Cortex of kidney (tissue), 1 donor: ENCODE measurements around the gene HLA-B.
"Not testable (repeated sequence)": the region's sequence is repeated elsewhere in the genome, so short reads cannot be mapped to it uniquely, and the experiment has no call there.

Experiments used
- DNase-seq: peaks from one replicate; lab custom pipeline; 2025; lab: John Stamatoyannopoulos, UW

The HLA-B gene

DNA sequence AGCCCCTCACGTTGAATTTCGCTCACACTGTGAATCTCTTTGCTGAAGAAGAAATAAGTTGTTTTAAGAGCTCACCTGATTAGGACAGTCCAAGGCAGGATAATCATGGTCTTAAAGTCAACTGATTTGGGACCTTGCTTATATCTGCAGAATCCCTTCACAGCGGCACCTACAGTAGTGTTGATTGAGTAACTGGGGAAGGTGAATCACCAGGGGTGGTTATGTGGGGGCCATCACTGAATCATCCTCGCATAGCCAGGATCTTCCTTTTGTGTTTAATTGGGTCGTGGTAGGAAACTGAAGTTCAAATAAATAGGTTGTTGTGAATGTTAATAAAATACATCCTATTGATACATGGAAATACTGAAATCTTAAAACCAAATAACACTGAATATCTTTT lies 26.2 kb upstream of the HLA-B start:
- no peak for DNase-seq

DNA sequence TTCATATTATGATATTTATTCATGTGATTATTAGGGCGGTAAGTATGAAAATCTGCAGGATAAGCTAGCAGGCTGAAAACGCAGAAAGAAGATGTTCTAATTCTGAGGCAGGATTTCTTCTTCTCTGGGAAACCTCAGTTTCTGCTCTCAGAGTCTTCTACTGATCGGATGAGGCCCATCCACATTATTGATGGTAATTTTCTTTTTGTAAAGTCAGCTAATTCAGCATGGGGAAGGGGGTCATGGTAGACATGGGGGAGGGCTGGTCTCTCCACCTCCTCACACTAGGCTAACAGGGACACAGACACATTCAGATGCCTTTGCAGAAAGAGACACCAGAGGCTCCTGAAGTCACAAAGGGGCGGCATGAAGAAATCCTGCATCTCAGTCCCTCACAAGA lies 24.7 kb upstream of the HLA-B start:
- no peak for DNase-seq

DNA sequence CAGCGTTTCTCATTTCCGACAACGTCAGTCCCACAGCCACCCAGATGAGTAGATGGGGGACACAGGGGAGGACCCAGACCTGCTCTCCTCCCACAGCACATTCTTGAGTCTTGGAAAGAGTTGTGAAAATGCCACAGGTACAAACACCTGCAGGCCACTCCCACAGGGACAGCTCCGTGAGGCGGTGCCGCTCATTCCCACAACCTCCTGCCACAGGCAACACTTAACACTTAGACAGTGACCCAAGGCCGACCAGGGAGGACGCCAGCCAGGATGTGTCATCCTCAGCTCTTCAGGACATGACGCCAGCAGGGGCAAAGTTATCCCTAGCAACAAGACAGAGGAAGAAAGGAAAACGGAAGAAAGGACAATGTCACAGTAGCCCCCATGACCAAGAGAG lies 22.9 kb upstream of the HLA-B start:
- no peak for DNase-seq

DNA sequence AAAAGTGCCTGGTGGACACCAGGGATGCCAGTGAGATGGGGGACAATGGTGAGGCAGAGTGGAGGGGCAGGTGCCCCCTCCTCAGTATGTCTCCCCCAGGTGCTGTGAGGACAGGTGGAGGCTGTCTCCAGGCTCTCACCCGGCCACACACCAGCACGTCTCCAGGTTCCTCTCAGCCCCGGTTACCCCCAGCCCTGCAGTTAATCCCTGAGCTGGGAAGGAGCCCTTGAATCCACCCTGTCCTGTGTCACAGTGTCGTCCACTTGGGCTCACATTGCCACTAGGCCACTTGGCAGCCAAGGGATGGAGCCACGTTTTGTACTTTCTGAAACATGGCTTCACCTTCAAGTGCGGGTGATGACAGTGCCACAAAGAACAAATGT lies 21.7 kb upstream of the HLA-B start:
- DNase-seq, result no peak

DNA sequence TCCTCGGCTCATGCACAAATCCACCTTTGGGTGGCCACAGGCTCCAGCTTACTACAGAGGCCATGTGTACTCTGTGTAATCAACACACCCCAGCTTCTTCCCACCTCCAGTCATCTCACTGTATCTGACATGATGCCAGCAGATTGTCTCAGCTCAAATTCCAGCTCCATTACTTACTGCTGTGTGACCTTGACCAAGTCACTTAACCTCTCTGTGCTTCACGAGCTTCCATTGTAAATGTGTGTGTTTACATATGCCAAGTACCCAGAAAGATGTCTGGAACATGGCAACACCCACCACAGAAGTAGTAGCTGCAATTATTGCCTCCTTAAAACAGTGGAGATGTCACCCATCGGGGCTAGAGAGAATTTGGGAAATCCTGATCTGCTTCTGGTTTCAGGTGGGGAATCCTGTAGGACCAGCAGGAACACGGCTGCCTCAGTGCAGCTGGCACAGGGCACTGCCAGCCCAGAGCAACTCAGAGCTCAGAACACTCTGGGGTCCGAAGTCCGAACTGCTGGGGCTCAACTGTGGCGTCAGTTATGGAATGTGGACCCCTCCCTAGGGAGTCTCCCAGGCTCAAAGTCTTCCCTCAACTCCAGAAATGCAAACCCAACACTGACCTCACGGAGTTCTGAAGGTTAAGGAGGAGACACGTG lies 21.2 kb upstream of the HLA-B start:
- no peak for DNase-seq

DNA sequence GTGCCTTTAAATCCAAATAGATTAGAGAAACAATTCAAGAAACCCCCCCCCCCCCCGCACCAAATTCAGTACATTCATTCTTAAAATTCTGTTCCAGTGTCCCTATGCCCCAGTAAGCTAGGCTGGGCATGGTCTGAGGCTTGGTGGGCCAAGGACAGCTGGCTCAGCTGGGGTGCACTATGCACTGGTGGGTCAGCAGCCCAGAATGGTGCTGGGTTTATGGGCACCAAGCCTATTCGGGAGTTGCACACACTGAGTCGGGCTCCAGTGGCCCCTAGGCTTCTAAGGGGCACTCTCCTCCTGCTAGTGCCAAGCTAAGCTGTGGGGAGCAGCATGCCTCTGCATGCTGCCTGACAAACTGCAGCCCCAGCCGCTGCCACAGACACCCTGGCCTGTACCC lies 20.1 kb upstream of the HLA-B start:
- DNase-seq, result no peak

DNA sequence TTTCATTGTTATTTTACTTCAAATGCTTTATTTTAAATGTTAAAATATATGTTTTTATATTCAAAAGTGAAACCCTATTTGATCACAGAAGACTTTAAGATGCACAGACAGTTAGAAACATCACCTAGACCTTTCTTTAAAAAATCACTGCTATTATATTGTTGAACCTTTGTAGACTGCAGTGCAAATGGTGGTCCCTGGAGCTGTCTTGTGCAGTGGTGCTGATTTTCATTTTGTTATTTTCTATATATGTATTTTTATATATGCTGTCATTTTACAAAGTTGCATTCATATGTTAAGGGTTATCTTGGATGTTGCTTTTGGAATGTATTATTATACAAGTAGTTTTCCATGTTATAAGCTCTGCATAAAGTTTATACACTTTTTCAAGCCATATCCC lies 18.7 kb upstream of the HLA-B start:
- DNase-seq, result no peak

DNA sequence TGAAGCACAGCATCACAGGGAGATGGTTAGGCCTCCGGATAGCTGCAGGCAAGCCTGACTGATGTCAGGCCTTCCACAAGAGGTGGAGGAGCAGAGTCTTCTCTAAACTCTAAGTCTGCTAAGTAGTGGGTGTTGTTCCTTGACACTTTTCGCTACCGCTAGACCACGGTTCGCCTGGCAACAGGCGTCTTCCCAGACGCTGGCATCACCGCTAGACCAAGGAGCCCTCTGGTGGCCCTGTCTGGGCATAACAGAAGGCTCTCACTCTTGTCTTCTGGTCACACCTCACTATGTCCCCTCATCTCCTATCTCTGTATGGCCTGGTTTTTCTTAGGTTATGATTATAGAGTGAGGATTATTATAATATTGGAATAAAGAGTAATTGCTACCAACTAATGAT lies 17.1 kb upstream of the HLA-B start:
- DNase-seq, result not testable (repeated sequence)

DNA sequence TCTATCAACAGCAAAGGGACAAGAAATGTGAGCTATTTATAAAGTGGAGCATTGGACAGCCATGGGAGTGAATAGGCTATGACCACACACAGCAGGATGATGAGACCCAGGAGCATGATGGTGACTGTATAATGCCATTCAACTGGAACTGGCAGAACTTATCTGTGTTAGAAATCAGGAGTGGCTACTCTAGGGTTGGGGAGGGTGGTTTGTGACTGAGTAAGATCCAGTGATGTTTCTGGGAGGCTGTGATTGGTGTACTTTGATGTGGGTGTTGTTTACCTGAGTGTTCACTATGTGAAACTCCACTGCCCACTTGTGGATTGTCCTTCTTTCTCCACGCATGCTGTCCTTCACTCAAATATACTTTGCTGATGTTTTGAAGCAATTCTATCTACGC lies 11.5 kb upstream of the HLA-B start:
- DNase-seq, result no peak

DNA sequence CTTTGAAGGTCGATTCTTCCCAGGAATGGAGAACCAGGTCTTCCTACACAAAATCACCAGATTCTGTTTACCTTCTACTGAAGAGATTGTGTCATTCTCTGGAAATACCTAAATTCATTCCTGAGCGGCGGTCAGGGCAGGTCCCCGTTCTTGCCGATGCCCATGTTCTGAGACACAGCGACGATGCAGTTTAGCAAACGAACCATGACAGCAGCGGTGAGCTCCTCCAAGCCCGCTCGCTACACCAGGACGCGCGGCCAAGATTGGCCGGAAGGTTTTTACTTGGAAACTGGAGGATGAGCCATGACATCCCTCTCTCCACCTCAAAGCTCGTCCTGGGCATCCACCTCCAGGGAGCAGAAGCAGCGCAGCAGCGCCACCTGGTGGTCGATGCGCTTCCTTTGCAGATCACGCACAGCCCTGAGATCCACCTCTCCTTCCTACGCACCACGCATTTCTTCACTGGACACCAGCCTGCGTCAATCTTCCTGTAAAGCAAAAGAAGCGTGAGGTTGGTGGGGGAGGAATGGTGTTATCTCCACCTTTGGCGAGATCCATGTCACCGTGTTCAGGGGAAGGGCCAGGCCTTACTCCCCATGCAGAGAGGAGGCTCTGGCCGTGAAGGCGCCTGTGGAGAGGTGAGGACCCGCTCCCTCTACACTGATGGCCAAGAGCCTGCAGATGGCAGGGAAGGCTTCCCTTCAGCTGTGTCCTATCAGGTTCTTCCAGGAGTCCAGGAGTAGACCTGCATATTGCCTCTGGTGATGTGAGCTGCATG lies 9.9 kb upstream of the HLA-B start:
- no peak for DNase-seq

DNA sequence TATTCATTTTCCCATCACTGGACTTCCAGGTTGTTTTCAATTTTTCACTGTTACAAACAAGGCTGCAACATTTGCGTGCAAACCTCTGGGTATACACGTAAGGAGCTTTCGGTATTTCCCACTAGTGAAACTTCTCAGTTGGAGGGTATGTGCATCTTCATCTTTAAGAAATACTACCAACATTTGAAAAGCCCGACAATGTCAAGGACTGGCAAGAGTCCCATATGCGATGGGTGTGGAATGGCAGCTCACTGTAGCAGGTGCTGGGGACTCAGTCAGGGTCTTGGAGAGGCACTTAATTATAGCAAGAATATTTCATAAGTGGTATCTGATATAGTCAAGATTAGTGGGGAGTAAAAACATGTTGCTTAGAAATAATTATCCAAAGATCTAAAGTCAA lies 8.9 kb upstream of the HLA-B start:
- no peak for DNase-seq

DNA sequence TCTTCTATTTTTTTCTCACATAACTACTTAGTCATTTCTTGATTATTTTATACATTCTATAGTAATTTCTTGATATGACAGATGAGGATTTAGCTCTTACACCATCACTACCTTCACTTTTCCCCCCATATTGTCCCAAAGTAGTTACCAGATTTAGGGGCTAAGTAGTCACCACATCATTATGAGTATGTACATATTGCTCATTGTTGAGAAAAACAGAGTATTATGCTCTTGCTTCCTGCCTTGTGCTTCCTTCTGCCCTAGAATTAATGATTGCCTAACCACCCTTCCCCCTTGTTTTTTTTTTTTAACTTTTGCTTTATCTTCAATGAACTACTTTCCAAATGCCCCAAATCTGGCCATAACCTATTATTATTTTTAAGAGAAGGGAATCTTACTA lies 6.8 kb upstream of the HLA-B start:
- DNase-seq, result no peak

DNA sequence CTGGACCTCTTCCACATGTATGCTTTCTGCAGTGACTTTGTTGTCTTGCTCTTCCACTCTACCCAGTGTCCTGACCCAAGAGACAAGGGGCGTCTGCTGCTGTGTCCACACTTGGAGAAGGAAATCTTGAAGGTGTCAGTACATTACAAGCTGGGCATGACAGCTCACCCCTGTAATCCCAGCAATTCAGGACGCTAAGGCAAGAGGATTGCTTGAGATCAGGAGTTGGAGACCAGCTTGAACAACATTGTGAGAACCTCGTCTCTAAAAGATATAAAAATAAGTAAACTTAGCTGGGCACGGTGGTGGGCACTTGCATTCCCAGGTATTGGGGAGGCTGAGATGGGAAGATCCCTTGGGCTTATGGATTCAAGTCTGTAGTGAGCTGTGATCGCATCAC lies 5.8 kb upstream of the HLA-B start:
- DNase-seq, result no peak

DNA sequence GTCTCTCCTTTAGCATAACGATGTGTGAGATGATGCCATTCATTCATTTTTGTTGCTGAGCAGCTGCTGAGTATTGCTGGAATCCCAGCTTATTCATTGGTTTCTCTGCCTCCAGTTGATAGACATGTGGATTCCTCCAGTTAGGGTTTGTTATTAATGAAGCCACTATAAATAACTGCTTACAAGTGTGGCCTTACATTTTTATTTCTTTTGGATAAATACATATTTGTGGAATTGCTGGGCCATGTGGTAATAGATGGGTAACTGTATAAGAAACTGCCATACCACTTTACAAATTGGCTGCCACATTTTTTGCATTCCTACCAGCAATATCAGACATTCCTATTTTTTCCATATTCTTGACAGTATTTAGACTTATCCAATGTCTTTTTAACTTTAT lies 2.6 kb upstream of the HLA-B start:
- DNase-seq, result no peak

DNA sequence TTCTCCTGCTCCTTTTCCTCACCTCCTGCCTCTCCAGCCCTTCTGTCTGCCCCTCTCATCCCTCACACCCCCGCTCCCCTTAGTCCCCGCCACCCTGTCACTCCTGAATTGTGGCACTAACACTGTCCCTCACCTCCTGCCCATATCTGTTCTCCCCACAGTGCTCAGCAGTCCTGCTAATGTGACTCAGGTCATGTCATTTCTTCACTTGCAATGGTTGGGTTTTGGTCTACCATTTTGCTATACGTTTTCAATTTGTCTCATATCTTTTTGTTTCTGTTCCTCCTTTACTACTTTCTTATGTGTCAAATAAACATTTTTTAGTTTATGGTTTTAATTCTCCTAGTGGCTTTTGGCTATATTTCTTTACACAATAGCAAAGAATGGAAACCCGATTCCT lies 1.3 kb upstream of the HLA-B start:
- DNase-seq, result no peak

DNA sequence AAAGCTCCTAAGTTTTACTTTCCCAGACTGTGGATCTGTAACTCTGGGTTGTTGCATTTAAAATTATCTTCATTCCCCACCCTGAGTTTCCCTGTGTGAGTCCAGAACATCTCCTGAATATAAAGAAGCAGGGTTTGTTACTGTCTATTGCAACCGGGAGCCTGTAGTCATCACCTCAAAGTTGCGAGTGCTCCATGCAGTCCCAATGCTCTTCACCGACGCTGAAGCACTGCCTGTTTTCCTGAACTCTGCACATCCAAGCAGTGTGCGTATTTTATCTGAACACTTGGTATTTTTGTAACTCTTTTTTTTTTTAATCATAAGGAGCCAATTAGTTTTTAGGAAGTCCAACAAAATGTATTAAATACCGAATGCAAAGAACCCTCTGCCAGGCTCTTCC lies 907 bp upstream of the HLA-B start:
- DNase-seq, result no peak

DNA sequence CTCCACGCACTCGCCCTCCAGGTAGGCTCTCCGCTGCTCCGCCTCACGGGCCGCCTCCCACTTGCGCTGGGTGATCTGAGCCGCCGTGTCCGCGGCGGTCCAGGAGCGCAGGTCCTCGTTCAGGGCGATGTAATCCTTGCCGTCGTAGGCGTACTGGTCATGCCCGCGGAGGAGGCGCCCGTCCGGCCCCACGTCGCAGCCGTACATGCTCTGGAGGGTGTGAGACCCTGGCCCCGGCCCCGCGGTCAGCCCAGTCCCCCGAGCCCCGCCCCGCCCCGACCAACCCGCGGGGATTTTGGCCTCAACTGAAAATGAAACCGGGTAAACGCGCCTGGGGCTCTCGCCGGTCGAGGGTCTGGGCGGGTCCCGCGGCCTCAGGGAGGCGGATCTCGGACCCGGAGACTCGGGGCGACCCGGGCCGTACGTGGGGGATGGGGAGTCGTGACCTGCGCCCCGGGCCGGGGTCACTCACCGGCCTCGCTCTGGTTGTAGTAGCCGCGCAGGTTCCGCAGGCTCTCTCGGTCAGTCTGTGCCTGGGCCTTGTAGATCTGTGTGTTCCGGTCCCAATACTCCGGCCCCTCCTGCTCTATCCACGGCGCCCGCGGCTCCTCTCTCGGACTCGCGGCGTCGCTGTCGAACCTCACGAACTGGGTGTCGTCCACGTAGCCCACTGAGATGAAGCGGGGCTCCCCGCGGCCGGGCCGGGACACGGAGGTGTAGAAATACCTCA lies 598 bp downstream of the HLA-B start:
- DNase-seq, result no peak

DNA sequence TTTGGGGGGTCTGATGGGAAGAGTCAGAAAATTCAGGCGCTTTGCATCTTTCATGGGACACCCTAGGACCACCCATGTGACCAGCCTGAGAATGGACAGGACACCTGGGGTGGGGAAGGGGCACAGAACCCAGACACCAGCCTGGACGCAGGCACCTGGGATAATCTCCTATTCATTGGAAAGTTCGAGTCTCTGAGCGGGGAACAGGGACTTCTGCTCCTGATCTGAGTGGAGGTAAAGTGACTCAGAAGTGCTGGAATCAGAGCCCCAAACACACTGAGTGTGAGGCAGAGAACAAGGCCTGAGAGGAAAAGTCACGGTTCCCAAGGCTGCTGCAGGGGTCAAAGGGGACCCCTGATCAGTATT lies 1.4 kb downstream of the HLA-B start:
- DNase-seq, result no peak

DNA sequence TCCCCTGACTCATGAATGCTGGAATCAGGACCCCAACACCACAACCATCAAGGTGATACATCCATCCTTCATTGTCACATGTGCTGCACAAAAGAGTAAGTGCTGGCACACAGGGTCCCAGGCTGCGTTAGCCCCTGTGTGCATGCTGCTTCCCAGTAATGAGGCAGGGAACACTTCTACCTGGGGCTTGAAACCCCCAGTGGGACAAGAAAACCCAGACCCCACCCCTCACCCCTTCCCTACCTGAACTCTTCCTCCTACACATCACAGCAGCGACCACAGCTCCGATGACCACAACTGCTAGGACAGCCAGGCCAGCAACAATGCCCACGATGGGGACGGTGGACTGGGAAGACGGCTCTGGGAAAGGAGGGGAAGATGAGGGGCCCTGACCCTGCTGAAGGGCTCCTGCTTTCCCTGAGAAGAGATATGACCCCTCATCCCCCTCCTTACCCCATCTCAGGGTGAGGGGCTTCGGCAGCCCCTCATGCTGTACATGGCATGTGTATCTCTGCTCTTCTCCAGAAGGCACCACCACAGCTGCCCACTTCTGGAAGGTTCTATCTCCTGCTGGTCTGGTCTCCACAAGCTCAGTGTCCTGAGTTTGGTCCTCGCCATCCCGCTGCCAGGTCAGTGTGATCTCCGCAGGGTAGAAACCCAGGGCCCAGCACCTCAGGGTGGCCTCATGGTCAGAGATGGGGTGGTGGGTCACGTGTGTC lies 2.0 kb downstream of the HLA-B start:
- no peak for DNase-seq

DNA sequence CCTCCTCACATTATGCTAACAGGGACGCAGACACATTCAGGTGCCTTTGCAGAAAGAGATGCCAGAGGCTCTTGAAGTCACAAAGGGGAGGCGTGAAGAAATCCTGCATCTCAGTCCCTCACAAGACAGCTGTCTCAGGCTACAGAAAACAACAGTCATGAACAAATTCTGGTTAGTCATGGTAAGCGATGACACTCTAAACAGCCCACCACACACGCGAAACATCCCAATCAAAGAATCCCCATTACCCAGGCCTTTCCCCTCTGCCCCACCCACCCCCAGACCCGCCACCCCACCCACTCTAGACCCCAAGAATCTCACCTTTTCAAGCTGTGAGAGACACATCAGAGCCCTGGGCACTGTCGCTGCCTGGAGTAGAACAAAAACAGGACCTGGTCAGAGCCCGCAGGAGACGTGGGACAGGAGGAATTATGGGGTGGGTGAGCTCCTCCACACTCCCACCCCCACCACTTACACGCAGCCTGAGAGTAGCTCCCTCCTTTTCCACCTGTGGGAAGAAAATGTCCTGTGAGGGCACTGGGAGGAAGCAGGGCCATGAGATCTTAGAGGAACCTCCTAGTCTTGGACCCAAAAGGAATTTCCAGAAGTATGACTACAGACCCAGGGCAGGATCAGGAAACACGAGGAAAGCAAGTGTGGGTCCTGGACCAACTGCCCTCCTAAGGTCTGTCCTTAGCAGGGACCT lies 2.7 kb downstream of the HLA-B start:
- no peak for DNase-seq

DNA sequence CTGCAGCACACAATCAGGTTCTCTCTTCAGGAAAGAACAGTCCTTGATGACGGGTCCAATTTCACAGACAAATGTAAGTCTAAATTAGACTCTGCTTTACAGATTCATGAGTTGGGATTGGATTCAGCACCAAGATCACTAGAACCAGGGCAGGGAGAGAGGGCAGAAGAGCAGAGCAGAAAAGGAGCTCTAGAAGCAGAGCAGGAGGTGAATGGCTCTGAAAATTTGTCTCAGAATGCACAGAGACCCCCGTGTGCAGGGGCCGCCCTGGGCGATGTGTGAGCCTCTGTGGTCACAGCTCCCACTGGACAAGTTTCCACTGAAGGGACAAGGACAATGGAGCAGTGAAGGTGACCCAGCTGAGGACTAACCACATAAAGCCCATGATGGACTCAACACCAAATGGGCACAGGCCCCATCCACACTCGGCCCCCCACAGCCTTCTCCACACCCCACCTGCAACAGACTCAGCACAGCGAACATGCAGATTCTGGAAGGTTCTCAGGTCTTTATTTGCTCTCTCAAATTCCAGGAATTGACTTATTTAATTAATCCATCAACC lies 3.5 kb downstream of the HLA-B start:
- DNase-seq, result no peak
